ENCODE measurements around the gene SNX6.

SNX6 gene

GRCh38 chr14:34610101-34610500 lies 19.8 kb downstream of the SNX6 start:
- H3K27me3 ChIP-seq (ENCODE audit: insufficient read depth, low read length, poor library complexity, severe bottlenecking), result no peaks in the 10 kb centered on the region
- H2AFZ ChIP-seq (ENCODE audit: low read length), result no peak overlapping the region
- peaks cover 18% of the 10 kb centered on the region for H3K4me1 ChIP-seq (ENCODE audit: insufficient read depth, low read length, poor library complexity, severe bottlenecking)
- no peak overlapping the region for H3K9ac ChIP-seq (ENCODE audit: low read depth, low read length, poor library complexity, severe bottlenecking)
- H3K36me3 ChIP-seq (ENCODE audit: insufficient read depth, low read length), result peaks cover 28% of the 10 kb centered on the region; the same call in 1 of the 2 replicates
- H3K79me2 ChIP-seq (ENCODE audit: insufficient read depth, low read length), result 0 out of 2 replicates have a peak, but pooled peaks cover 8% of the 10 kb centered on the region
- no peak overlapping the region for H3K4me2 ChIP-seq (ENCODE audit: low read depth, low read length, poor library complexity, severe bottlenecking)
- H4K20me1 ChIP-seq (ENCODE audit: insufficient read depth, low read length, poor library complexity, severe bottlenecking), result peaks cover 3% of the 10 kb centered on the region
- H3K9me2 ChIP-seq (replicated peaks; ENCODE audit: low read depth, low read length), result no peaks in the 10 kb centered on the region
- H3F3A ChIP-seq (ENCODE audit: low read depth), result no peaks in the 10 kb centered on the region
- no peak overlapping the region for H3K4me3 ChIP-seq (ENCODE audit: low read length, poor library complexity, severe bottlenecking)
- no peak for TF ChIP-seq EZH2phosphoT487 (IDR thresholded peaks at IDR 0.05; ENCODE audit: borderline replicate concordance)
- TF ChIP-seq, protein P1, sequence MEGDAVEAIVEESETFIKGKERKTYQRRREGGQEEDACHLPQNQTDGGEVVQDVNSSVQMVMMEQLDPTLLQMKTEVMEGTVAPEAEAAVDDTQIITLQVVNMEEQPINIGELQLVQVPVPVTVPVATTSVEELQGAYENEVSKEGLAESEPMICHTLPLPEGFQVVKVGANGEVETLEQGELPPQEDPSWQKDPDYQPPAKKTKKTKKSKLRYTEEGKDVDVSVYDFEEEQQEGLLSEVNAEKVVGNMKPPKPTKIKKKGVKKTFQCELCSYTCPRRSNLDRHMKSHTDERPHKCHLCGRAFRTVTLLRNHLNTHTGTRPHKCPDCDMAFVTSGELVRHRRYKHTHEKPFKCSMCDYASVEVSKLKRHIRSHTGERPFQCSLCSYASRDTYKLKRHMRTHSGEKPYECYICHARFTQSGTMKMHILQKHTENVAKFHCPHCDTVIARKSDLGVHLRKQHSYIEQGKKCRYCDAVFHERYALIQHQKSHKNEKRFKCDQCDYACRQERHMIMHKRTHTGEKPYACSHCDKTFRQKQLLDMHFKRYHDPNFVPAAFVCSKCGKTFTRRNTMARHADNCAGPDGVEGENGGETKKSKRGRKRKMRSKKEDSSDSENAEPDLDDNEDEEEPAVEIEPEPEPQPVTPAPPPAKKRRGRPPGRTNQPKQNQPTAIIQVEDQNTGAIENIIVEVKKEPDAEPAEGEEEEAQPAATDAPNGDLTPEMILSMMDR (conservative IDR thresholded peaks at IDR 0.05; ENCODE audit: low read length), result no peak
- no peaks in the 10 kb centered on the region for H3K9me3 ChIP-seq (ENCODE audit: insufficient read depth, low read depth, low read length)

DNA sequence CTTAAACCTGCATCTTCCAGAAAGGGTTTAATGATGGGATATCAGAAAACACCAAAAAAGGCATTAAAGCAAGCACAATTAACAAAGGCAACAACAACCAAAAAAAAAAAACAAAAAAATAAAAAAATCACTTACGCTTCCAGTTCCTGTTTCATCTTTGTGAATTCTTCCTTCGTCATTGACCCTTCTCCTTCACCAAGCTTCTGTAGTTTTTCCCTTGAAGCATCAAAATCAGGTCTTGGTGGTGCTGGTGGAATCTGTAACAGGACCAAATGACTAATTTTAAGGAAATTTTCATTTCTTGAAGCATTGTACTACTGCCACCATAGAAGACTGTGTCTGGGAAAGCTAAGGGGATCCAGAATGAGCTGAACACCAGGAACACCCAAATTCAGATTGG lies 24.5 kb downstream of the SNX6 start:
- H3K9me3 ChIP-seq (ENCODE audit: insufficient read depth, low read depth, low read length), result no peaks in the 10 kb centered on the region
- TF ChIP-seq, protein P1 (conservative IDR thresholded peaks at IDR 0.05; ENCODE audit: low read length), result no peak
- no peak for TF ChIP-seq EZH2phosphoT487 (IDR thresholded peaks at IDR 0.05; ENCODE audit: borderline replicate concordance)
- peaks cover 67% of the 10 kb centered on the region; the same call in 1 of the 2 replicates for H3K36me3 ChIP-seq (ENCODE audit: insufficient read depth, low read length)
- H3K79me2 ChIP-seq (ENCODE audit: insufficient read depth, low read length), result no peaks in the 10 kb centered on the region
- no peaks in the 10 kb centered on the region for H3F3A ChIP-seq (ENCODE audit: low read depth)
- no peak overlapping the region for H3K4me3 ChIP-seq (ENCODE audit: low read length, poor library complexity, severe bottlenecking)
- no peak overlapping the region for H2AFZ ChIP-seq (ENCODE audit: low read length)
- no peak overlapping the region for H3K4me2 ChIP-seq (ENCODE audit: low read depth, low read length, poor library complexity, severe bottlenecking)
- H4K20me1 ChIP-seq (ENCODE audit: insufficient read depth, low read length, poor library complexity, severe bottlenecking), result no peaks in the 10 kb centered on the region
- no peaks in the 10 kb centered on the region for H3K4me1 ChIP-seq (ENCODE audit: insufficient read depth, low read length, poor library complexity, severe bottlenecking)
- no peaks in the 10 kb centered on the region for H3K9me2 ChIP-seq (replicated peaks; ENCODE audit: low read depth, low read length)
- no peaks in the 10 kb centered on the region for H3K27me3 ChIP-seq (ENCODE audit: insufficient read depth, low read length, poor library complexity, severe bottlenecking)
- no peak overlapping the region for H3K9ac ChIP-seq (ENCODE audit: low read depth, low read length, poor library complexity, severe bottlenecking)

- no peaks in the 10 kb centered on the region for H3K4me1 ChIP-seq (ENCODE audit: insufficient read depth, low read length, poor library complexity, severe bottlenecking)
- peaks cover 72% of the 10 kb centered on the region; the same call in 1 of the 2 replicates for H3K36me3 ChIP-seq (ENCODE audit: insufficient read depth, low read length)
- H4K20me1 ChIP-seq (ENCODE audit: insufficient read depth, low read length, poor library complexity, severe bottlenecking), result no peaks in the 10 kb centered on the region
Measured at GRCh38 chr14:34604995-34605394, 25.0 kb downstream of the SNX6 start.

More at GRCh38 chr14:34604995-34605394, 25.0 kb downstream of the SNX6 start:
- Histone ChIP-seq H3K27me3 (ENCODE audit: insufficient read depth, low read length, poor library complexity, severe bottlenecking) (no peaks in the 10 kb centered on the region), H3K4me2 (ENCODE audit: low read depth, low read length, poor library complexity, severe bottlenecking) (no peak overlapping the region), H3F3A (ENCODE audit: low read depth) (no peaks in the 10 kb centered on the region), H3K79me2 (ENCODE audit: insufficient read depth, low read length) (no peaks in the 10 kb centered on the region), H2AFZ (ENCODE audit: low read length) (no peak overlapping the region), H3K9me3 (ENCODE audit: insufficient read depth, low read depth, low read length) (no peaks in the 10 kb centered on the region), H3K4me3 (ENCODE audit: low read length, poor library complexity, severe bottlenecking) (no peak overlapping the region), H3K9ac (ENCODE audit: low read depth, low read length, poor library complexity, severe bottlenecking) (no peak overlapping the region), H3K9me2 (replicated peaks; ENCODE audit: low read depth, low read length) (no peaks in the 10 kb centered on the region)
- no peak for TF ChIP-seq EZH2phosphoT487 (IDR thresholded peaks at IDR 0.05; ENCODE audit: borderline replicate concordance)
- TF ChIP-seq, protein P1 (conservative IDR thresholded peaks at IDR 0.05; ENCODE audit: low read length), result no peak
